Measurements from ENCODE around the gene BEND7. TPM values are rescaled to one million over a fixed set of nuclear protein-coding genes. Genes with fewer than 3 reads are reported as not detected.

Gene BEND7
- total and polyA plus RNA-seq, 2 donors (not counting 3 experiments of a cell fraction or from before 2014, with no cell fraction given): 7.3 to 31.7 TPM

GRCh38 chr10:13439313-13440184 is 89.3 kb downstream of the BEND7 start:
- Histone ChIP-seq H3K9ac (replicated peaks; ENCODE audit: extremely low read depth, insufficient read depth, low read length) (no peak overlapping the region), H3K9me1 (replicated peaks; ENCODE audit: control insufficient read depth, extremely low read depth, insufficient read depth, low read length) (no peaks in the 10 kb centered on the region), H3K79me2 (ENCODE audit: control insufficient read depth, insufficient read depth, low read length) (no peaks in the 10 kb centered on the region), H4K20me1 (replicated peaks; ENCODE audit: control insufficient read depth, extremely low read depth, insufficient read depth, low read length) (no peaks in the 10 kb centered on the region), H2AFZ (ENCODE audit: low read depth, low read length) (no peak overlapping the region), H3K4me3 (replicated peaks in 1 of 3; ENCODE audit: insufficient read depth in 1 of 3, low read depth in 1 of 3, low read length in 3 of 3) (no peak overlapping the region), H3K4me2 (ENCODE audit: insufficient read depth, low read length) (no peak overlapping the region), H3K27me3 (ENCODE audit: control insufficient read depth in 2 of 2, insufficient read depth in 2 of 2, low read length in 2 of 2) (peaks cover 11 to 27% of the 10 kb centered on the region in 2 experiments), H3K36me3 (ENCODE audit: control insufficient read depth in 2 of 2, extremely low read depth in 1 of 2, insufficient read depth in 2 of 2, low read length in 2 of 2) (no peaks in the 10 kb centered on the region), H3K9me3 (replicated peaks; ENCODE audit: control insufficient read depth, insufficient read depth, low read length) (no peaks in the 10 kb centered on the region), H3K27ac (ENCODE audit: insufficient read depth, low read depth, low read length) (no peak overlapping the region), H3K4me1 (ENCODE audit: control insufficient read depth, extremely low read depth, insufficient read depth, low read length) (peaks cover 7% of the 10 kb centered on the region)
- no peak for TF ChIP-seq POLR2A (IDR thresholded peaks at IDR 0.05; ENCODE audit: low read depth, low read length)
- no peak for TF ChIP-seq GATA2 (IDR thresholded peaks at IDR 0.05; ENCODE audit: insufficient read depth, insufficient read length, low read depth, low read length)
- TF ChIP-seq EZH2 (IDR thresholded peaks at IDR 0.05; ENCODE audit: borderline replicate concordance, low read depth, low read length, severe bottlenecking): peak; percentile 59
- TF ChIP-seq MAX (IDR thresholded peaks at IDR 0.05; ENCODE audit: insufficient read depth, insufficient read length): no peak
- TF ChIP-seq FOS (IDR thresholded peaks at IDR 0.05; ENCODE audit: borderline replicate concordance, insufficient read depth, low read length): no peak
- TF ChIP-seq CTCF (IDR thresholded peaks at IDR 0.05; ENCODE audit: extremely low read depth in 1 of 2, insufficient read depth in 1 of 2, low read depth in 1 of 2, low read length in 2 of 2): no peak
- intact Hi-C loops (cut with micrococcal nuclease): loop anchor here (1.0 kb wide), 1 partner anchor 67 kb away; no protein-coding TSS in a partner anchor
- POLR2A ChIA-PET: no interaction called here
- FAIRE-seq: no peak
- dilution Hi-C loops (cut with MboI; ENCODE audit: extremely low pct_ligation_motif_present, low sequenced_read_pairs): no loop called here
- CTCF ChIA-PET: interaction anchor here (0.6 to 3.0 kb wide), 25 partner anchors 7 to 230 kb away, joined by 3 to 89 read pairs (median 4); no protein-coding TSS in a partner anchor
- DNase-seq (ENCODE audit: low read depth, low spot score): no peak
- BruUV-seq (replicated peaks): no TSS peak
